HepG2 (cell line): ENCODE results near the gene ANKRD44. TPM values are rescaled to one million over a fixed set of nuclear protein-coding genes. Genes with fewer than 3 reads are reported as not detected.

Source experiments
- AHR ChIP-seq: IDR thresholded peaks from 2 replicates; pipeline ENCODE4 v1.6.1; 2018; ENCODE audit warnings: missing genetic modification reagents, missing compliant biosample characterization
- AKAP8 ChIP-seq: sonication (generic); formaldehyde crosslinking; IDR thresholded peaks from 2 replicates; pipeline ENCODE4 v1.5.1; 2020; ENCODE audit warnings: mild to moderate bottlenecking, missing genetic modification reagents
- BATF2 ChIP-seq: sonication (generic); formaldehyde crosslinking; IDR thresholded peaks from 2 replicates; pipeline ENCODE4 v1.8.0; 2022; ENCODE audit warnings: mild to moderate bottlenecking, missing genetic modification reagents, moderate library complexity
- BORCS8-MEF2B ChIP-seq: sonication (generic); formaldehyde crosslinking; IDR thresholded peaks from 2 replicates; pipeline ENCODE4 v1.8.0; 2022; ENCODE audit warnings: mild to moderate bottlenecking, missing genetic modification reagents
- CBX1 ChIP-seq: IDR thresholded peaks from one replicate; pipeline ENCODE4 v1.6.1; 2016; ENCODE audit warnings: antibody characterized with exemption, low read depth
- CTCF ChIP-seq: sonication (generic); formaldehyde crosslinking; IDR thresholded peaks from 2 replicates; pipeline ENCODE4 v1.5.0; 2020; ENCODE audit warnings: mild to moderate bottlenecking, missing genetic modification reagents, moderate library complexity
- ETV6 ChIP-seq: sonication (generic); formaldehyde crosslinking; conservative IDR thresholded peaks from 2 replicates; pipeline ENCODE4 v1.4.0; 2020; ENCODE audit warnings: missing genetic modification reagents
- HIC2 ChIP-seq: sonication (generic); formaldehyde crosslinking; IDR thresholded peaks from 2 replicates; pipeline ENCODE4 v1.9.0; 2022; ENCODE audit warnings: low read depth, missing genetic modification reagents
- KAT8 ChIP-seq: IDR thresholded peaks from 2 replicates; pipeline ENCODE4 v1.6.1; 2016; ENCODE audit warnings: missing genetic modification reagents, missing compliant biosample characterization
- MEIS1 ChIP-seq: sonication (generic); formaldehyde crosslinking; IDR thresholded peaks from 2 replicates; pipeline ENCODE4 v1.9.0; 2021; ENCODE audit warnings: mild to moderate bottlenecking, missing genetic modification reagents, moderate library complexity, borderline replicate concordance
- MTF2 ChIP-seq: sonication (generic); formaldehyde crosslinking; IDR thresholded peaks from 2 replicates; pipeline ENCODE4 v1.5.0; 2020; ENCODE audit warnings: missing genetic modification reagents, borderline replicate concordance
- NAIF1 ChIP-seq: sonication (generic); formaldehyde crosslinking; IDR thresholded peaks from 2 replicates; pipeline ENCODE4 v1.5.0; 2020; ENCODE audit warnings: mild to moderate bottlenecking, missing genetic modification reagents, borderline replicate concordance
- NBN ChIP-seq: fragments of 450-650 bp; conservative IDR thresholded peaks from 2 replicates; pipeline ENCODE4 v1.6.1; 2017
- RARG ChIP-seq: sonication (generic); formaldehyde crosslinking; IDR thresholded peaks from 2 replicates; pipeline ENCODE4 v1.4.0; 2020; ENCODE audit warnings: low read depth, mild to moderate bottlenecking, missing genetic modification reagents
- RFXAP ChIP-seq: sonication (generic); formaldehyde crosslinking; IDR thresholded peaks from 2 replicates; pipeline ENCODE4 v1.4.0; 2020; ENCODE audit warnings: missing genetic modification reagents, borderline replicate concordance
- SKIL ChIP-seq: sonication (generic); formaldehyde crosslinking; IDR thresholded peaks from 2 replicates; pipeline ENCODE4 v1.8.0; 2022; ENCODE audit warnings: missing genetic modification reagents, mild to moderate bottlenecking, moderate library complexity, borderline replicate concordance
- SRY ChIP-seq: sonication (generic); formaldehyde crosslinking; IDR thresholded peaks from 2 replicates; pipeline ENCODE4 v1.8.0; 2022; ENCODE audit warnings: mild to moderate bottlenecking, missing genetic modification reagents
- YEATS2 ChIP-seq: sonication (generic); formaldehyde crosslinking; IDR thresholded peaks from 2 replicates; pipeline ENCODE4 v1.4.0; 2020; ENCODE audit warnings: missing genetic modification reagents, borderline replicate concordance
- ZNF326 ChIP-seq: sonication (generic); formaldehyde crosslinking; IDR thresholded peaks from 2 replicates; pipeline ENCODE4 v1.4.0; 2020; ENCODE audit warnings: missing genetic modification reagents, borderline replicate concordance
- ZNF576 ChIP-seq: sonication (generic); formaldehyde crosslinking; IDR thresholded peaks from 2 replicates; pipeline ENCODE4 v1.4.0; 2020; ENCODE audit warnings: mild to moderate bottlenecking, missing genetic modification reagents
- ZNF619 ChIP-seq: sonication (generic); formaldehyde crosslinking; IDR thresholded peaks from 2 replicates; pipeline ENCODE4 v1.4.0; 2020; ENCODE audit warnings: mild to moderate bottlenecking, missing genetic modification reagents
- ZNF720 ChIP-seq: sonication (generic); formaldehyde crosslinking; IDR thresholded peaks from 2 replicates; pipeline ENCODE4 v1.4.0; 2020; ENCODE audit warnings: missing genetic modification reagents
- ZNF75D ChIP-seq: sonication (generic); formaldehyde crosslinking; IDR thresholded peaks from 2 replicates; pipeline ENCODE4 v1.8.1; 2023; ENCODE audit warnings: missing genetic modification reagents, mild to moderate bottlenecking, borderline replicate concordance
- polyA plus RNA-seq, 8 experiments: library from polyadenylated mRNA; depleted of rRNA in 3 of 8; stranded (reverse) in 7 of 8; unstranded in 1 of 8; fragments of >200 nt; fragmentation: Illumina TruSeq in 4 of 8; extraction: Trizol in 4 of 8; gene quantifications; 2 replicates each; pipeline versions ENCODE4 v1.2.1 to v1.2.3, GENCODE V29; 2011 to 2016; ENCODE audit warnings: low read depth in 4 of 8, missing spikeins in 1 of 8, mixed read lengths in 1 of 8; ENCODE audit not compliant: insufficient read depth in 1 of 8
- total RNA-seq, 5 experiments: library from RNA; depleted of rRNA; stranded (reverse); fragments of >200 nt; fragmentation: Illumina TruSeq; extraction: Trizol; gene quantifications; 2 replicates each; pipeline ENCODE4 v1.2.3, GENCODE V29; 2016; ENCODE audit warnings: low read depth in 1 of 5

Gene ANKRD44
- total and polyA plus RNA-seq, 2 of the 13 experiments (the other 11 are each of a cell fraction or from before 2014, with no cell fraction given): 0.04 to 0.11 TPM

- no peak for TF ChIP-seq AKAP8
- TF ChIP-seq HIC2: no peak
- no peak for TF ChIP-seq BORCS8-MEF2B
- TF ChIP-seq KAT8 (CRISPR knock-in tag): 0 out of 2 replicates have a peak, but pooled peaks have one; percentile 16
- TF ChIP-seq ZNF75D (CRISPR knock-in tag): no peak
- TF ChIP-seq MEIS1 (CRISPR knock-in tag): peak; percentile 50; the same call in 1 of the 2 replicates
- TF ChIP-seq MTF2: peak; percentile 76; the same call in 1 of the 2 replicates
- TF ChIP-seq CBX1: no peak
- no peak for TF ChIP-seq ZNF720 (CRISPR knock-in tag)
- no peak for TF ChIP-seq NAIF1
- TF ChIP-seq RARG (CRISPR knock-in tag): no peak
- TF ChIP-seq RFXAP: no peak
- TF ChIP-seq ETV6 (CRISPR knock-in tag): no peak
- no peak for TF ChIP-seq NBN
- 0 out of 2 replicates have a peak, but pooled peaks have one; percentile 37 for TF ChIP-seq ZNF619 (CRISPR knock-in tag)
- no peak for TF ChIP-seq AHR
- no peak for TF ChIP-seq ZNF326
- no peak for TF ChIP-seq SKIL (CRISPR knock-in tag)
- peak; percentile 48 for TF ChIP-seq CTCF (CRISPR knock-in tag)
- no peak for TF ChIP-seq YEATS2 (CRISPR knock-in tag)
- TF ChIP-seq SRY: no peak
- TF ChIP-seq BATF2 (CRISPR knock-in tag): no peak
- TF ChIP-seq ZNF576: no peak
These were observed at the start of gene ANKRD44 (continued) for GRCh38 chr2:197310271-197310985.
